ENCODE data around the gene ELAVL4.
"Not testable (repeated sequence)": the region's sequence is repeated elsewhere in the genome, so short reads cannot be mapped to it uniquely, and the experiment has no call there.

ELAVL4 gene

GRCh38 chr1:50126927-50127715 is 18.4 kb downstream of the ELAVL4 start:
- no peak for DNase-seq

DNA sequence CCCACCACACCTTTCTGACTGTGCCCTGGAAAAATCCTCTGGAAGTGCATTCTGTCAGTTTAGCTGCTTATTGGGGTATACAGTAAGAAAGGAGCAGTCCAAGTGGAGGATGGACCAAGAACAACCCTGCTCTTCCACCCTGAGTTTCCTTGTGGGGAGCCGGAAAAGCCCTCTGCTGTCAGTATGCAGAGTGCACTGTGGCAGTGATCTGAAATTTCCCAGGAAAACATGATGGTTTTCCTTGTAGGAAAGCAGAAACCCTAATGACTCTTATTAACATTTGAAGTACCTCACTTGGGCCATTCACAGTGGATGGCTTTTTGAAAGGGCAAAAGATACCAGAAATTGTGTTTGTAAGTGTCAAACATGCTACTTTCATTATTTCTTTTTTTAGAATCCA is 20.5 kb downstream of the ELAVL4 start:
- DNase-seq: no peak

DNA sequence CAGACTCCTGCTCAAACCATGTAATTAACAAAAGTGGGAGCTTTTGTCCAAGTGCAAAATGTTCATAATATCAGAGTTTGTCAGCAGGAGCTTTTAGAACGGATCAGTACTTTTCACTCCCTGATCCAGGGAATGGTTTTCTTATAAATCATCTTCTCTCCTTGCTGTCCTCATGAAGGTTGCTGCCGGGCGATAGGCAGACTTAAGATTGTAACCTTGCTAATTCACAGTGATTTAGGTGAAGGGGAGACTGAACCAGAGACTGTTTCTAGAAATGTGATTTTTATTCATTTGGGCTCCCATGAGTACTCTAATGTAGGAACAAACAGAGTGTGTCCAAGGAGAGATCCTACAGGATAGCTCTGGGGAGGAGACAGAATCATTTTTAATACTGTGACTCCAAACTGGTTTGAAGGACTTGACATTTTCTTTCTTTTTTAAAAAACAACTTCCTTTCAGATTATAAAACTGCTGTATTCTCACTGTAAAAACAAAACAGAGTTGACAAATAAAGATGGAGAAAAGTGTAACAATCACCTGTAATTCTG is 23.7 kb downstream of the ELAVL4 start:
- no peak for DNase-seq

DNA sequence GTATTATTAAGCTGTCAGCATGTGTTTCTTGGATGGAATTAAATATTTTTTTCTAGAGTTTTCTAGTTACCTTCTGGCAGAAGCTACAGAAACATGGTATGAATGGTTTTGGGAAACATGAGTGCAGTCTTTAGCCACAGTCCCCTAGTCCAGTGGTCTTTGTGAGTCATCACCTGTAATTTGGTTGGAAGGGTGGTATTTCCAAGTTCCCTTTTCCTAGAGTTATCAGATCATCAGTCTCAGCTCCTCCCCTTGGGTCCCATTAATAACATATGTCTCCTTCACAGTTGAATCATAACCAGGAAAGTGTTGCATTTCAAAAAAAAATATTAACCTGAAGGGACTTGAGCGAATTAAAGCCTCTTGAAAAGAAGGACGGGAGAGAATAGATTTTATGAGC is 27.0 kb downstream of the ELAVL4 start:
- DNase-seq: no peak

- no peak for DNase-seq
Measured at GRCh38 chr1:50139339-50140181, 30.8 kb downstream of the ELAVL4 start.

GRCh38 chr1:50140182-50140447 is 31.4 kb downstream of the ELAVL4 start:
- DNase-seq: no peak

DNA sequence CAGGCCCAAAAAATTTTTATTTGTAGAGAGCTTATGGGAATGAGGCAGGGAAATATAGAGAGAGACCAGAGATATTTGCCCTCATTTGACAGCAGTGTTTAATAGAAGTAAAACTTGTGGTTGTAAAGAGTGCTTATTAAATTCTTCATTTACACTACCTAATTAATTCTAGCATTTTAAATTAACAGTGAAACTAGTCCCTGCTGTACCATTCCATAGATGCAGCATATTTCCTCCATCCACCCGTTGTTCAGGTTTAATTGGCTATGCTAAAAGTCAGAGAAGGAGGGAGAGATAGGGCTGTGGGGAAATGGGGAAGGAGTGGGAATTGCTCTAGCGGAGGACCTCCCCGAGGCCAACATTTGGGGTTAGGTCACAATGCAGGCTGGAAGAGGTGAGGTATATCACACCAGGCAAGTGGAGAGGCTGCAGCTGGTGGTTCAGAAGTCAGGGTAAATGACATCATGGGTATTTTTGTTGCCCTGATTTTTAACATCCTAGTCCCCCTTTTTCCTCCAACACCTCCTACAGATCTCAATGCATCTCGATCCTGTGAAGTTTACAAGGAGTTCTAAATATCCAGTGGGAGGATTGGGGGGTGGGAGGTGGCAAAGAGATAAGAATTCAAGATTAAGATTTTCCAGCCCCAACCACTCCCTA is 38.6 kb downstream of the ELAVL4 start:
- no peak for DNase-seq

GRCh38 chr1:50148142-50148923 is 39.6 kb downstream of the ELAVL4 start:
- DNase-seq: no peak

GRCh38 chr1:50152236-50152635 is 43.5 kb downstream of the ELAVL4 start:
- no peak for DNase-seq

GRCh38 chr1:50155541-50155940 is 46.8 kb downstream of the ELAVL4 start:
- DNase-seq: no peak

DNA sequence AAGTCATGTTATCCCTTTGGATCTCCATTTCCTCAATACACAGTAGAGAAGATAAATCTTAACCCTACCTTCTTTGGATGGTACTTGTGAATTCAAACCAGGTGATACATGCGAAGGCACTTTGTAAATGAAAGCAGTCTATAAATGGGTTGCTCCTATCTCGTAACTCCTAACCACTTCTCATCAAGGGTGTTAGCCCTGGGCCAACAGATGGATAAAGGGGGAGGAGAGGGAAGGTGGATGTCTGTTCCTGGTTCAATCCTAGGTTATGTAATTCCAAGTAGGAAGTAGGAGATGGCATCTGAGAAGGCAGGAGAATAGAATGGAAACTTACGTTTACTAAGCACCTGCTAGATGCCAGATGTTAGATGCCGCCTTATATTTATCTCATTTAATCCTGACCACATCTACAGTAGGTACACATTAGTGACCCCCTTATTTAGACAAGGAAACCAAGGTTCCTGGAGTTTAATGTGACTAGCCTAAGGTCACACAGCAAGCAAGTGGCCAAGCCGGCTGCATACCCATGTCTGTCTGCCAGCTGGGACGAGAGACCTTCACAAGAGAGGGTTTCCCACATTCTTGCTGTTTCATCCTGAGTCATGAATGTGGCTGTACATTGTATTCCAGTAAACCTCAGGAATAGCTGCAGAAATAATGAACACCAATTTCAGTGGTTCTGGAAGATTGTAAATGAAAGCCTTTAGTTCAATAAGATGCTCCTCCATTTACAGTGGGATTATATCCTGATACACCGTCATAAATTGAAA is 47.7 kb downstream of the ELAVL4 start:
- DNase-seq: no peak

- no peak for DNase-seq
Measured at GRCh38 chr1:50157306-50157941, 48.7 kb downstream of the ELAVL4 start.

DNA sequence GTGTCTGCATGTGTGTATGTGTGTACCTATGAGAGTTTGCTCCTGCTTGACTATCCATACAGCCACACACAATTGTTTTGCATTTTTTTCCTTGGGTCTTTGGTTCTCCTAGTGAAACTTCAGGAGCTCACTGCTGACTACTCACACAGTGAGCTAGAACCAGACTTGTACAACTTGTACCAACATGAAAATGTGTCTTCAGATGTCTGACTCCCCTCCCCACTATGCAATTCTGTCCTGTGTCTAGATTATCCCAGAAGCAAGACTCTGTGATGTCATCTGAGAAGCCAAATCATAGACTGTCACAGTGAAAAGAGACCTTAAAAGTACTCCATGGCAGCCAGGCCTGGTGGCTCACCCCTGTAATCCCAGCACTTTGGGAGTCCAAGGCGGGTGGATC is 49.7 kb downstream of the ELAVL4 start:
- no peak for DNase-seq

DNA sequence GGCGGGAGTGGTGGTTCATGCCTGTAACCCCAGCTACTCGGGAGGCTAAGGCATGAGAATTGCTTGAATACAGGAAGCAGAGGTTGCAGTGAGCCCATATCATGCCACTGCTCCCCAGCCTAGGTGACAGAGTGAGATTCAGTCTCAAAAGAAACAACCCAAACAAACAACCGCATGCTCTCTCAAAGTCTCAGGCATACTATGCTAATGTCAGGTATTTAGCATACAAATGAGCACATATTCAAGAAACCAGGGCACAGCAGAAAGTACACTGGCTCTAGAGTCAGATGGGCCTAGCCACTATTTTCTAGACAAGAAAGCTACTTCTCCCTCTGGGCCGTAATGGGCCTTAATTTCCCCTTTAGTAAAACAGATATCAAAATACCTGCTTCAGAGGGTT is 55.0 kb downstream of the ELAVL4 start:
- DNase-seq: no peak

DNA sequence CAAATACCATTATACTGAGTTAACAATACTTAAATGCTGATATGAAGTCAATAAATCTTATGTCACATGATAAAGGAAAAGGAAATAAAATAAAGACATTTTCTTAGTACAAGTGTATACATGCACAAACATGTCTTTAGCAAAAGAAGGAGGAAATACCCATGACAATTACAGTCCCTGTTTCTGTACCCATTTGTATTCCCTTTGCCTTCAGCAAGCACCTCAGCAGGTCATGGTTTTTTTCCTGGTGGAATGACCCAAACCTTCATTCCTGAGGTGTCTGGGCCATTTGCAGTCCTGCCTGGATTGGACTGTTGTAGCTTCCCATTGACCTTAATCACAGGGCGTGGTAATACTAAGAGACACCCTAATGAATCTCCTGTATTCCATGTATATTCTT is 57.6 kb downstream of the ELAVL4 start:
- DNase-seq: not testable (repeated sequence)

GRCh38 chr1:50172299-50172698 is 63.6 kb downstream of the ELAVL4 start:
- DNase-seq: no peak

DNA sequence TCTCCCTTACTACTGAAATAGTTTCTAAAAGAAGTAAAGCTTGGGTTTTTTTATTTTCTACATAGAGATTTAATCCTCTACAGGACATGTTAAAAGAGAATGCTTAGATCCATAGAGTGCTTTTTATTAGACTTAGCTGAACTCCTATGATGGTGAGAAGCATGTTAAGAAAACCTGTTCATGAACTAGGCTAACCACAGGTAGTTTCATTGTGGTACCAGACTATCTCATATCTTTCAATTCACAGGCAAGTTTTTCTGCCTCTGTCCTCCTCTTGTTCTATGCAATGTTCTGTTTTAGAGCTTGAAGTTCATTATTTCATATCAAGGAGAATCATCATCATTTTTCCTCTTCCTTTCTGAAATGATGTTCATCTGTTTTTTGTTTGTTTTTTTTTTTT is 65.4 kb downstream of the ELAVL4 start:
- no peak for DNase-seq

- no peak for DNase-seq
Measured at GRCh38 chr1:50175719-50176639, 67.3 kb downstream of the ELAVL4 start.

DNA sequence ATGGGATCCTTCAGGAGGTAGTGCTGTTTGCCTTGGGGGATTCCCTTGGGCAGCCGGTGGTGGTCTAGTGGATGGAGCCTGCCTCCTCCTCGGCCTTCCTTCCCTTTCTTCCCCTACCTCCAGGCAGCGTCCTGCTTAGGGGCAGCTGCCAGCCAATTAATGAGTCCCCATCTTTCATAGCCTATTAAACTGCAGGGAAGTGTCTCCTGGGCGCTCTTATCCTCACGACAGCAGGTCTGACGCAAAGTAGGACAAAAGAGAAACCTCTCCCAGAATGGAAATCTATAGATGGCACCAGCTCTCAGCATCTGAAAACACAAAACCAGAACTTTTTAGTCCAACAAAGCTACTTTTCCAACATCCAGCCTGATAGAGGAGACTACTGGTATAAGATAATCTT is 69.3 kb downstream of the ELAVL4 start:
- DNase-seq: no peak

DNA sequence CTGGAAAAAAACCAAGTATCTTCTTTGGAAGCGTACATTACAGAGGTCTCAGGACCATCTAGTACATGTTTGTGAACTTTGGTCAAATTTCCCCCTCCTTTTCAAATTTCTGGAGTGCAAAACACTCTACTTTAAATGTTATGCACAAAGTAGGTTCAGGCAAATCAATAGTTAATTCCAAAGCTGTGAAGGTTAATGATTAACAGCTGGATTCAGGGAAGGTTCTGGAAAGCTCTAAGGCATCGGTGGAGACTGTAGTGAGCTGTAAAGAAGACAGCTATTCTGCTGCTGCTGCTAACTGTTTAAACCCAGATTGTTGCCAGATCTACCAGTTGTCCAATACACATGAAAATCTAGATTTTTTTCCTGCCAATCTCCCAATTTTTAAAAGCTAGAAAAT is 70.9 kb downstream of the ELAVL4 start:
- DNase-seq: no peak

Measured in right kidney (tissue), 1 donor.